Stimulated activated CD4-positive, alpha-beta T cell treated with anti-CD3 and anti-CD28 coated beads, Interleukin-2, amount 100 ng/mL, for 4 hours (primary cell): ENCODE data around the gene ARL10.

Source experiments
- DNase-seq: peaks from one replicate; pipeline ENCODE4 v3.0.0-alpha.2; 2020; ENCODE audit warnings: low read depth

Gene ARL10

GRCh38 chr5:176361437-176362232 lies 3.7 kb upstream of the ARL10 start, which contains the start of gene KIAA1191:
TSS of gene KIAA1191 (minus strand) at chr5:176361764. CDS start at chr5:176359508, 2,256 bp downstream.
- peak; percentile 91 for DNase-seq

GRCh38 chr5:176362233-176362490 lies 3.1 kb upstream of the ARL10 start:
- no peak for DNase-seq

GRCh38 chr5:176364765-176365350 lies 429 bp upstream of the ARL10 start:
- no peak for DNase-seq

- DNase-seq = no peak
Observed at GRCh38 chr5:176366232-176366894, 1.1 kb downstream of the ARL10 start.

- no peak for DNase-seq
Observed at GRCh38 chr5:176368726-176369125, 3.4 kb downstream of the ARL10 start.

GRCh38 chr5:176369934-176370711 lies 4.8 kb downstream of the ARL10 start:
- no peak for DNase-seq

GRCh38 chr5:176371621-176372539 lies 6.6 kb downstream of the ARL10 start:
- DNase-seq = no peak

- no peak for DNase-seq
Observed at GRCh38 chr5:176373100-176373818, 8.0 kb downstream of the ARL10 start.

GRCh38 chr5:176379881-176380280 lies 14.6 kb downstream of the ARL10 start:
- no peak for DNase-seq

GRCh38 chr5:176381423-176381822 lies 16.1 kb downstream of the ARL10 start:
- DNase-seq = no peak

GRCh38 chr5:176381979-176382378 lies 16.7 kb downstream of the ARL10 start:
- no peak for DNase-seq

- no peak for DNase-seq
Observed at GRCh38 chr5:176382721-176383120, 17.4 kb downstream of the ARL10 start.

GRCh38 chr5:176383248-176383905 lies 18.1 kb downstream of the ARL10 start:
- DNase-seq = no peak

- no peak for DNase-seq
Observed at GRCh38 chr5:176383961-176384360, 18.7 kb downstream of the ARL10 start.

GRCh38 chr5:176384366-176384930 lies 19.2 kb downstream of the ARL10 start:
- no peak for DNase-seq

- DNase-seq = no peak
Observed at GRCh38 chr5:176384991-176385390, 19.7 kb downstream of the ARL10 start.

GRCh38 chr5:176386491-176386890 lies 21.2 kb downstream of the ARL10 start:
- no peak for DNase-seq

- no peak for DNase-seq
Observed at GRCh38 chr5:176387384-176387925, 22.2 kb downstream of the ARL10 start.

- DNase-seq = no peak
Observed at GRCh38 chr5:176388003-176388443, 22.7 kb downstream of the ARL10 start.
